A549 (cell line): ENCODE results near the gene RFLNA.

ENCODE experiments used
- EP300 ChIP-seq, 2 experiments: fragments of >200 bp; sonication (Bioruptor Twin); formaldehyde crosslinking; IDR thresholded peaks; 2 replicates in 1 of 2; 3 replicates in 1 of 2; pipeline ENCODE4 v1.6.1; 2016 to 2017
- ESRRA ChIP-seq: fragments of 150-350 bp; IDR thresholded peaks from 2 replicates; pipeline ENCODE4 v1.6.1; 2014; ENCODE audit warnings: mild to moderate bottlenecking, low read length, borderline replicate concordance
- POLR2A ChIP-seq: IDR thresholded peaks from 2 replicates; pipeline ENCODE4 v1.6.1; 2012; ENCODE audit warnings: mild to moderate bottlenecking, low read length

GRCh38 chr12:124301084-124301654 is 6.3 kb downstream of the RFLNA start:
- TF ChIP-seq EP300 (IDR thresholded peaks at IDR 0.05) = no peak
- TF ChIP-seq POLR2A = no peak
- no peak for TF ChIP-seq ESRRA
